PC-9 (cell line): ENCODE results near the gene KLHDC4.
"Not testable (repeated sequence)": the region's sequence is repeated elsewhere in the genome, so short reads cannot be mapped to it uniquely, and the experiment has no call there.

Experiments
- CTCF ChIP-seq: fragments of 200-600 bp; sonication (generic); conservative IDR thresholded peaks from 2 replicates; pipeline ENCODE4 v1.6.1; 2017; ENCODE audit warnings: mixed run types, antibody characterized with exemption, mild to moderate bottlenecking, moderate library complexity
- EZH2 ChIP-seq: fragments of 200-600 bp; sonication (generic); IDR thresholded peaks from 2 replicates; pipeline ENCODE4 v1.8.0; 2017; ENCODE audit warnings: antibody characterized with exemption, low read depth

GRCh38 chr16:87681051-87681602, 84.7 kb downstream of the KLHDC4 start:
- not testable (repeated sequence) for TF ChIP-seq EZH2, CTCF
